CD1c-positive myeloid dendritic cell (primary cell): ENCODE results near the gene SPNS2.
"Not testable (repeated sequence)": the region's sequence is repeated elsewhere in the genome, so short reads cannot be mapped to it uniquely, and the experiment has no call there.

ENCODE experiments used
- DNase-seq: peaks from one replicate; pipeline ENCODE4 v3.0.0-alpha.2; 2016; ENCODE audit errors: extremely low spot score

The SPNS2 gene

DNA sequence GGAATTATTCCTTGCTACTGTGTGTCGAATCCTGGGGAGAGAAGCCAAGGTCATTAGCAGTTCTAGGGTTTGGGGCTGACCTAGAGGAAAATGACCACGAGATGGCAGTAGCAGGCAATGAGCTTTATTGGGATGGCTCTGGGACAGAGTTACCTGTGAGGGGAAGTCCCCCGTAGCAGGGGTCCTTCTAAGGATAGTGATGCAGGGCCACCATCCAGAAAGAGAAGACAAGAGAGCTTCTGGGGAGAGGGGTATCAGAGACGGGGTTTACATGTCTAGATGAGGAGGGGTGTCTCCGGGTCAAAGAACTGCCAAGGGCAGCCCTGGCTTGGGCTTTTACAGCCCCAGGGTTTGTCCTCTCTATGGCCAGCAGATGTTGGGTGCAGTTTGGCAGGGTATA lies 68.1 kb downstream of the SPNS2 start:
- DNase-seq, result peak; percentile 69

DNA sequence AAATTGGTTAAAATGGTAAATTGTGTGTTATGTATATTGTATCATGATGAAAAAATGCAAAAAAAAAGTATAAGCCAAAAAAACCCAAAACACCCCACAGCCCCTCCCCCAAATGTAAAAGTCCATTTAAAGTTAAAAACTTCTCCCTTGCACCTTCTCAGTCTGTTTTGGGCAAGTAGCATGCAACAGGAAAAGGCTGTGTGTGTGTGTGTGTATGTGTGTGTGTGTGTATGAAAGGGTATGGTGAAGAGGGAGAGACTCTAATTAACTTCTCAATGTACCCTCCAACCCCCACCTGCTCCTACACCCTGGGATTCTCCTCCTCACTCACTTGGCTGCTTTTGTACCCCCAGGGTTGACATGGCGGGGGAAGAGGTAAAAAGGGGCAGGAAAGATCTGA lies 70.9 kb downstream of the SPNS2 start:
- DNase-seq, result no peak

DNA sequence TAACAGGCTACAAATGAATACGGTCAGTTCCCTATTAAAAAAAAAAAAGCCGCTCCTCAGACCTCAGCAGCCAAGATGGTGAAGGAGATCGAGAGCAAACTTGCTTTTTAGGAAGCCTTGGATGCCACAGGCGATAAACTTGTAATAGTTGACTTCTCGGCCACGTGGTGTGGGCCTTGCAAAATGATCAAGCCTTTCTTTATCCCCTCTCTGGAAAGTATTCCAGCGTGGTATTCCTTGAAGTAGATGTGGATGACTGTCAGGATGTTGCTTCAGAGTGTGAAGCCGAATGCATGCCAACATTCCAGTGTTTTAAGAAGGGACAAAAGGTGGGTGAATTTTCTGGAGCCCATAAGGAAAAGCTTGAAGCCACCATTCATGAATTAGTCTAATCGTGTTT lies 73.5 kb downstream of the SPNS2 start:
- DNase-seq, result no peak

DNA sequence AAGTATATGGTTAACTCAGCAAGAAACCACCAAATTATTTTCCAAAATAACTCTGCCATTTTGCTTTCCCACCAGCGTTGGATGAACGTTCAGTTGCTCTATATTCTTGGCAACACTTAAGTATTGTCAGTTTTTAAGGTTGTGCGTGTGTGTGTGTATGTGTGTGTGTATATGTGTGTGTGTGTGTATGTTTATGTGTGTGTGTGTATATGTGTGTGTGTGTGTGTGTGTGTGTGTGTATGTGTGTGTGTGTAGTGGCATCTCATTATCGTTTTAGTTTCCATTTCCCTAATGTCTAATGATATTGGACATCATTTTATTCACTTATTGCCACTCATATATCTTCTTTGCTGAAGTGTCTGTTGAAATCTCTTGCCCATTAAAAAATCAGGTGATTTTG lies 74.4 kb downstream of the SPNS2 start:
- DNase-seq, result no peak

DNA sequence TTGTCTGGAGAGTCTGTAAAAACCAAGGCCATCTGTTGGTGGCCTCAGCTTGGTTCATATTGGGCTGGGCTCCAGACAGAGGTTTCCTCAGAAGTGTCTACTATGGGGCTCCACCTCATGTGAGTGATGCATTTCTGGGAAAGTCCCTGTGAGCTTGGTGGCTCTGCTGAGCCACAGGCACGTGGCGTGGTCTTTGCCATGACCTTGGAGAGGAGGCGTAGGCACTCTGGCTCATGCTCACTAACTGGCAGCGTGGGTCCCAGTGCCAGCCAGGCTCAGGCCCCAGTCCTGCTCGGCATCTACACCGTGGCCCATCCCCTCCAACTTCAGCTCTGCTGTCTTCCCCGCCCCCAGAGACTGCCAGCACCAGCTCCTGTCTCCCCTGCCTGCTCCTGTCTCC lies 75.0 kb downstream of the SPNS2 start:
- peak; percentile 85 for DNase-seq

DNA sequence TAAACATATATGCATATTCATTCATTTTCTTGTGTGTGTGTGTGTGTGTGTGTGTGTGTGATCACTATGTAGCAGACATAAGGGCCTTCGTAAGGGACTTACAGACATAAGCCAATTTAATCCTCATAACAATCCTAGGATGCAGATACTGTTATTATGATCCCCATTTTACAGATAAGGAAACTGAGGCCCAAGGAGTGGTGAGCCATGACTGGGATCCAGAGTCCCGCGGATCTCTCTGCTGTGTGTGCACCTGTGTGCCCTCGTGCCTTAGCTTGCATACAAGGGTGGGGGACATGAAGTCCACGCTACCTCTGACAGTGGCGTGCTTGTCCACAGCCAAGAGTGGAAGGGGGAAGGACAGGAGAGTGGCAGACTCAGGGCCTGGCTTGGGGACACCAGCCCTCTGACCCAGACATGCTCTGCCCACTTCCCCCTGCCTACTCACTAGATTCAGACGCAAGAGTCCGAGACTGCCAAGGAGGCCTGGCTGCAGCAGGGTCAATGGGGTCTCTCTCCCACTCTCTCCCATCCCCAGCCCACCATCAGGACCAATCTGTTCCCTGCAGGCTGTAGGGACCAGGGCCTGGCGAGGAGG lies 75.9 kb downstream of the SPNS2 start:
- no peak for DNase-seq

DNA sequence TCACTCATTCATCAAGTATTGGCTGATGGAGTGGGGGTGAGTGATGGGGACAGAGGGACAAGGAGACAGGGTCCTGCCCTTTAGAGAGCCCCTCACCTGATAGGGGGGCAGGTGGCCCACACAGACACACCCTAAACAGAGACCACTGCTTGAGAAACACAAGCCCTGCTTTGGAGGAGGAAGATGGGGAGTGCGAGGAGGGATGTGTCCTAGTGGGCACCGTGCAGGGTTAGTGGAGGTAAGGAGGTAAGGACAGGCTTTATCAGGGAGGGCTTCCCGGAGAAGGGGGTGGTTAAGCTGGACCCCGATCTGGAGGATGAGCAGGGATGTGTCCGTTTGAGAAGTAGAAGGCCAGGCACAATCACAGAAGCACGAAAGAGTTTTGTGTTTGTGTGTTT lies 77.5 kb downstream of the SPNS2 start:
- DNase-seq, result no peak

DNA sequence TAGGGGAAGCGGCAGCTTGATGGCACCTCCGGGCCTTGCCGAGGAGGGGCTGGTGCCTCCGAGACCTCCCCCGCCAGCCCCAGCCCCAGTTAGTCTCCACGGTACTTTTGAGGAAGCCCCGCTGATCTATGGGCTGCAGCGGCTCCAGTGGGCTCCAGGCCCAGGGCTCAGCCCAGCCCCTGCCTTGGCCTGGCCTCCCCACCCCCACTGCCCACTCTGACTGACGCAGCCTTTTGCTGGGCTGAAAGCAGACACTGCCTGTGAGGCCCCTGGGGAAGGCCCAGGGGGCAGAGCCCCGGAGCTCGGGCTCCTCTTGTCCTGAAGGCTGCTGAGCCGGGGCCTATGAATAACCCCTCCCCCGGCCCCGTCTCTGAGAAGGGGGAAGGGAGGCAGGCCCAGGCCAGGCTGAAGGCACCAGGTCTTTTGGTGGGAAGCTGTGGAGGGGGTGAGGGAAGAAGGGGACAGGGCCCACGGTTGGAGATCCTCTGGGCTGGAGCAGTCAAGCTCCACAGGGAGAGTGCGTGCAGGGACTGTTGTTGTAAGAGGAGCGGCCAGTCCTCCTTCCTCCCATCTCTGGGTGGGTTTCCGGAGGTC lies 78.1 kb downstream of the SPNS2 start:
- DNase-seq, result no peak

DNA sequence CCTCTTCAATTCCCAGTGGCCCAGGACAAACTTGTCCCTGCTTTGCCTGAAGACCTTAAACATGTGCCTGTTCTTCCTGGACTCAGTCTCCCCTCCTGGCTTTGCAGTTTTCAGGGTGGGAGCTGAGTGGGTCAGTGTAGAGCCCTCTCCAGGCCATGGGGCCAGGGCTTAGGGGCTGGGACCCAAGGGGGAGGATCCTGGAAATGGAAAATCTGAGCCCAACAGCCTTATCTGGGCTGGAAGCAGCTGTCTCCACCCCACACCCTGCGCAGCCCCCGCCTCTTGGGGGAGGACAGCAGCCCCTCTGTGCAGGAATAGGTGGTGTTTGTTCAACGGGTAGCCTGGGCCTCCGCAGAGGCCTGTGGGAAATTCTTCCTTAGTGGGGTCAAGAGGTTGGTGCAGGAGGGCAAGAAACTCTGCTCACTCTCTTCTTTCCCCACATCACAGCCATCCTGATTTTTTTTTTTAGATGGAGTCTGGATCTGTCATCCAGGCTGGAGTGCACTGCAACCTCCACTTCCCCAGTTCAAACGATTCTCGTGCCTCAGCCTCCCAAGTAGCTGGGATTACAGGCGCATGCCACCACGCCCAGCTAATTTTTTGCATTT lies 78.8 kb downstream of the SPNS2 start:
- DNase-seq, result no peak

DNA sequence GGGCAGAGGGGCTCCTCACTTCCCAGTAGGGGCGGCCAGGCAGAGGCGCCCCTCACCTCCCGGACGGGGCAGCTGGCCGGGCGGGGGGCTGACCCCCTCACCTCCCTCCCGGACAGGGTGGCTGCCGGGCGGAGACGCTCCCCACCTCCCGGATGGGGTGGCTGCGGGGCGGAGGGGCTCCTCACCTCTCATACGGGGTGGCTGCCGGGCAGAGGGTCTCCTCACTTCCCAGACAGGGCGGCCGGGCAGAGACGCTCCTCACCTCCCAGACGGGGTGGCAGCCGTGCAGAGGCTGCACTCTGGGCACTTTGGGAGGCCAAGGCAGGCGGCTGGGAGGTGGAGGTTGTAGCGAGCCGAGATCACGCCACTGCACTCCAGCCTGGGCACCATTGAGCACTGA lies 79.7 kb downstream of the SPNS2 start:
- DNase-seq, result not testable (repeated sequence)

DNA sequence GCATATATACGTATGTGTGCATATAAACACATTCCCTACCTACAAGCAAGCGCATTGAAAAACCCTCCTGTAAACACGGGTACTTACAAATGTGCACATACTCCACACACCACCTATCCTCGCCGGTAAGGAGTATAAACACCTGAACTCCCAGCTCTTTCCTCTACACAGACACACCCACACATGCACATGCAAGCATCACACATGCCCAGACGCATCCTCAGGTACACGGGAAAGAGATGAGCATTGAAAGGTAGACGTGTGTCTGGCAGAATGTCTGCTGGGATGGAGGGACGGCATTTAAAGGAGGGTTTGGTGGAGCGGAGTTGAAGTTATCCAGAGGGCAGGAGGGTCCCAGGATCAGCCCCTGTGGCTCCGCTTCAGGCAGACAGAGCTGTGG lies 81.0 kb downstream of the SPNS2 start:
- no peak for DNase-seq

DNA sequence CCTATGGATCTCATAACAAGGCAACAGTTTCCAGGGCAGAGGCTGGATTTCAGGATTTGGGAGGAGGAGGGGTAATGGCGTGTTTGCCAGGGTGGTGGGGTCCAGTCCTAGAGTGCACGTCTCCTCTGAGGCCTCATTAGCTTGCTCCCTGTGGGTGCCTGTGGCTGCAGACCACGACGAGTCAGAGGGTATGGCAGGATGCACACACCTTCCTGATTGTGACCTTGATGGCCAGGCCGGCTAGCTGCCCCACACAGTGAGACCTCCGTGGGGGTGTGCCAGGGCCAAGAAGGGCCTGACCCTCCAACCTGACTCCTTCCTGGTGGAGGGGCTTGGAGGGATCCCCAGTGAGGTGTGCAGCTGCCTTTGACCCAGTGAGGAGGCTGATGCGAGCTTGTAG lies 81.6 kb downstream of the SPNS2 start:
- no peak for DNase-seq

DNA sequence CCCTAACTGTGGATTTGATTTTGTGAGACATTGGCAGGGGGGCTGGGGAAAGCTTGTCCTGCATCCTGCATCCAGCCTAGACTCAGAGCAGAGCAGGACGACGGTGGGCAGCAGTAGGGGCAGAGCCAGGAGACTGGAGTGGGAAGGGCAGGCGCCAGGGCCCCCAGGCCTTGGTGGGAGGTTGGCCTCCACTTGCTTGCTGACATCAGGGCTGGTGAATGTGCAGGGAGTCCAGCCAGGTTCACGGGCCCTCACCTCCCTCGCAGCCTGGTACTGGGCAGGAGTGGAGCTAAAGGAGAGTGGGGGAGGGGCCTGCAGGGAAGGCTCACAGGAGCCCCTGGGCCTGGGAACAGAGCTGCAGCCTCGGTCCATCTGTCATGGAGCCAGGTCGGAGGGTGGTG lies 83.4 kb downstream of the SPNS2 start:
- DNase-seq, result no peak

DNA sequence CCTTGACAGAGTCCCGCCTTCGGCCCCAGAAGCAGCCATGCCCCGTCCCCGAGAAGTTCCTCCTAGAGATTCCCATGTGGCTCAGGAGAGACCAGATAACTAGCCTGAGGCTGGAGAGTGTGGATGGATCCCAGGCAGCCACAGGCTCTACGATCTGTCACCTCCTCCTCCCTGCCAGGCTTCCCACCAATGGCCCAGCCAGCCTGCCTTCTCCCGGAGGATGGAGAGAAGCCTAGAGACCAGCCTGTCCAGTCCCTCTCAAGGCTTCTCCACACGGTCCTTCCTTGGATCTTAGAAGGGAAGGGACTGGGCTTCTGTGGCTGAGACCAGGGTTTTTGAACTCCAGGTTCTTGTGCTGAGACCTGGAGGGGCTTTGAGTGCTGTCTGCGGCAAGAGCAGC lies 84.0 kb downstream of the SPNS2 start:
- no peak for DNase-seq

DNA sequence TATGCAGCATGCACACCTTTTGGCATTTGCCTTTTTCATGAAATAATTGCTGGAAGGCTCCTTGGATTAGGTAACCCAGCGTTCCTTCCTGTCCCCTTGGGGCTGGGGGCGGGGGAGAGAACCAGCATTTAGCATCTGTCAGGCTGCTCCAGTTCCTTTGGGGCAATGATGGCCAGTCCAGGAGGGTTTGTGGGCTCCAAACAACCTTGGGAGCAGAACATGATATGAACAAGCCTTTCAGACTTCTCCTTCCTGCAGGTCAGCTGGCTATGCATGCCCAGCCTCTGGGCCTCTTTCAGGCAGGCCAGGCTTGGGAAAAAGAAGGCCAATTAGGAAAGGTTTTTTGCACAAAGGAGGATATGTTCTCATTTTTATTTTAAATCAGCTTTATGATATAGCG lies 84.5 kb downstream of the SPNS2 start:
- no peak for DNase-seq

DNA sequence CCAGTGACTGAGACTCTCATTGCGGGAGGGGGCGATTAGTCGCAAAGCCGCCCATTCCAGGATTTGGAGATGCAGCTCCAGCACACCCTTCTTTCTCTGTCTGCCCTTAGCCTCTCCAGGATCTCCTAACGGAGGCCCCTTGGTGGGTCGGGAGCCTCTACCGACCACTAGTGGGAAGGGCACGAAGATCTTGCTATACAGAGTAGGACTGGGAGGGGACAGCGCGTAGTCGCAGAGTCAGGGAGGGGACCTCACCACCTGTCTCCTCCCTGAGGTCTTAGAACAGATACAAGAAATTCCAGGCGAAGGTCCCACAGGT lies 85.1 kb downstream of the SPNS2 start:
- DNase-seq, result no peak

DNA sequence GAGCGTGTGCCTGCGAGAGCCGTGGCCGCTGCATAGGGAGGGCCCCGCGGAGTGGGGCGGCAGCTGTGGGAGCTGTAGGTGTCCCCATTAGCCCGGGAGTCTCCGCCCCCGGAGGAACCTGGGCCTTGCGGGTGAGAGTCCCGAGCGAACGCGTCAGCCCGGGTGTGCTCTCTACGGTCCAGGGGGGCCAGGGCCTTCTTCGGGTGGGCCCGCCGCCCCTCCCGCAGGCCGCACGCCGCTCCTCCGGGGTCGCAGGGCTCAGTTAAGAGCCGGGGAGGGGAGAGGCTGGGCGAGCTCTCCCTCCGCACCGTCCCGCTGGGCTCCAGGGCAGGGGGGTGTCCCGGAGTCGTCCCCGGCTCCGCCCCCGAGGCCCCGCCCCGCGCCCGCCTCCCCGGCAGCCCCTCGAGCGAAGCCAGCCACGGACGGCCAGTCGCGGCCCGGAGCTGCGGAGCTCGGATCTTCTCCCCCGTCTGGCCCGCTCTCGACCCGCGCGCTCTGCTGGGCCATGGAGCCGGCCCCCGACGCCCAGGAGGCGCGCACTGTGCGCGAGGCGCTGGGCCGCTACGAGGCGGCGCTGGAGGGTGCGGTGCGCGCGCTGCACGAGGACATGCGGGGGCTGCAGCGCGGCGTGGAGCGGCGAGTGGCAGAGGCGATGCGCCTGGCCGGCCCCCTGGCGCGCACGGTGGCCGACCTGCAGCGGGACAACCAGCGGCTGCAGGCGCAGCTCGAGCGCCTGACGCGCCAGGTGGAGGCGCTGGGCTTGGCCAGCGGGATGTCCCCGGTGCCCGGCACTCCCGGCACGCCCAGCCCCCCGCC lies 85.6 kb downstream of the SPNS2 start, which contains the start of gene SMTNL2:
TSS of gene SMTNL2 (plus strand) at position 429 of the 816 bp plus-strand sequence. CDS start at position 506, 77 bp downstream.
- DNase-seq, result peak; percentile 26

DNA sequence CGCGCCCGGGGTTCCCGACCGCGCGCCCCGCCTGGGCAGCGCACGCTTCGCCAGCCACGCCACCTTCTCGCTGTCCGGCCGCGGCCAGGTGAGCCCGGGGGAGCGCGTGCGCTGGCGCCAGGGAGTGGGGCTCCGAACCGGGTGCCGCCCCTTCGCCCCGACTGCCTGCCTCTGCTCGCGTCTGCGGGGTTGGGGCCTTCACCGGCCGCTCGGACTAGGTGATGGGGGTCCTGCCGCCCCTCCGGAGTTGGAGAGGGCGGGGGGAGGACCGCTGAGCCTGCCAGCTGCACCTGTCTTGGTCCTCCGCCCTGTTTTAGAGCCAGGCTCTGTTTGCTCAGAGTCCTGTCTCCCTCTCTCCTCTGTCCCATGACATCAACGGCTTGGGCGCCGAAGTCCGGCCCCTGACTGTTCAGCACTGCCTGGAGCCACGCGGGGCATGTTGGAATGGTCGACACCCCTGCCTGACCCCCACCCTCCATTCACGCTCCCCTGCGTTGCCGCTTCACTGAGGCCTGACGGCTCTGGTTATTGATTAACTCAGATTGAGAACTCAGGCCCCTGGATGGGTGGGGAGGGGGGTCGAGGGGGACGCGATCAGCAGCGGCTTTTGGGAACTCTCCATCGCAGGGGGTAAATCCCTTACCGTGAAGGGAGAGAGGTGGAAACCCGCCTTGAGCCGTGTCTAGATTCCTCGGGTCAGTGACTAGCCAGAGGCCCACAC lies 86.4 kb downstream of the SPNS2 start:
- no peak for DNase-seq

DNA sequence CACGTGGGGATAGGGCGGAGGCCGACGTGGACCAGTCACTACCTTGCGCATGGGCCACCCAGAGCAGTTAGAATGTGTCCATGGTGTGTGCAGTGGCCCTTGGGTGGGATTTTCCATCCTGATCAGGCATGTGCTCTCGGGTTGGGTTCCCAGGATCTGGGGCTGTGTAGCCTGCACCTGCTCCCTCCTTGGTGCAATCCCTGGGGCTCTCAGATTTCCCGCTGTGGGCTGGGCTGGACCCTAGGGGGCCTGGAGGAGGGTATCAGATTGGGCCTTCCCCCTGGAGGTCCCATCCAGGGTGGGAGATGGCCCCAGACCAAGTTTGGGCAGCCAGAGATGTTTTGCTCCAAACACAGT lies 86.9 kb downstream of the SPNS2 start:
- no peak for DNase-seq

DNA sequence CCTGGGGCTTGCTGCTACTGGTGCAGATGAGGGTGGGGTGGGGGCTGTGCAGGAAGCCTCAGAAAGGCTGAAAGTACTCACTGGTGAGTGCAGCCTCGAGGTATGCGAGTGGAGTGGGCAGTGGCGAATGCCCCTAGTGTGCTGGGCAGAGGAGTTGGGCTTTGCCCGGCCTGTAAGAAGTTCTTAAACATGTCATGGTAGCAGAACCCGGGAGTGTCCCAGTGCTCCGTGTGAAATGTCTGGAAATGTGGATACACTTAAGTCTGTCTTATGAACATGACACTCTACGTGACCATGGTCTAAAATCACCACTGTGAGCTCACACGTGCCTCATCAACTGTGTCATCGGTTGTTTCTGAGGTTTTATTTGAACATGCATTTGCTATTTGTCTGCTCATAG lies 87.4 kb downstream of the SPNS2 start:
- no peak for DNase-seq

DNA sequence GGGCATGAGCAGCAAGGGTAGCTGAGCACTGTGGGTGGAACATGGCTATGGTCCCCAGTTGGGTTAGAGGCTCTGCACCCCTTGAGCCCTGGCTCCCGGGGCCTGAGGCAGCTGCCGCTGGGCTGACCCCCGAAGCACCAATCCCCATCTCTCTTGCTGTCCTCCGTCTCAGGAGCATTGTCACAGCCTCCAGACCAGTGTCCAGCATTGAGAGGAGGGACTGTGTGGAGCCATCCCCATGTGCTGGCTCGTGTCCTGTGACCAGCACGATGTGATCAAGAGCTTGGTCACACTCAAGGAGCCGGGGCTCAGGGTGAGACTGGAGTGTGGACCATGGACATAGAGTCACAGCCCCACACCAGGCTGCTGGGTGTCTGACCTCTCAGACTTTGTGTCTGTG lies 88.5 kb downstream of the SPNS2 start:
- no peak for DNase-seq

DNA sequence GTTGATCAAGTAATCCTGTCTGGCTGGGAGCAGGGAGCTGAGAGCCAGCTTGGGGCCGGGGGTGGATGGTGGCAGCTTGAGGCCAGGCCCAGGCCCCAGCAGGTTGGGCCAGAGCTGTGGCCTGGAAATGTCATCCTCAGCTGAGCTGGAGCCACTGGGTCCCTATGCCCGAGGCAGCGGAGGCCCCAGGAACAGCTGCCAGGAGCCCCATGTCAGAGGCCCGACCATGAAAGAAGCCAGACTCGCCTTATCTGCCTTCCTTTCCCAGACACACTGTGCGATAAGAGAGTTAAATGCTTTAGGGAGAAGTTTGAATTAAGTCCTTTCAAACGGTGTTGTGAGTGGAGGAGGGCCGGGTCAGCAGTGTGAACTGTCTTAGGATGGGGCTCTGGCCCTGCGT lies 89.1 kb downstream of the SPNS2 start:
- DNase-seq, result no peak
